Measurements from ENCODE around the gene MPI. TPM values are rescaled to one million over a fixed set of nuclear protein-coding genes. Genes with fewer than 3 reads are reported as not detected.

MPI gene
- total RNA-seq, 2 donors from 2014 or later: 25.4 to 38.2 TPM

DNA sequence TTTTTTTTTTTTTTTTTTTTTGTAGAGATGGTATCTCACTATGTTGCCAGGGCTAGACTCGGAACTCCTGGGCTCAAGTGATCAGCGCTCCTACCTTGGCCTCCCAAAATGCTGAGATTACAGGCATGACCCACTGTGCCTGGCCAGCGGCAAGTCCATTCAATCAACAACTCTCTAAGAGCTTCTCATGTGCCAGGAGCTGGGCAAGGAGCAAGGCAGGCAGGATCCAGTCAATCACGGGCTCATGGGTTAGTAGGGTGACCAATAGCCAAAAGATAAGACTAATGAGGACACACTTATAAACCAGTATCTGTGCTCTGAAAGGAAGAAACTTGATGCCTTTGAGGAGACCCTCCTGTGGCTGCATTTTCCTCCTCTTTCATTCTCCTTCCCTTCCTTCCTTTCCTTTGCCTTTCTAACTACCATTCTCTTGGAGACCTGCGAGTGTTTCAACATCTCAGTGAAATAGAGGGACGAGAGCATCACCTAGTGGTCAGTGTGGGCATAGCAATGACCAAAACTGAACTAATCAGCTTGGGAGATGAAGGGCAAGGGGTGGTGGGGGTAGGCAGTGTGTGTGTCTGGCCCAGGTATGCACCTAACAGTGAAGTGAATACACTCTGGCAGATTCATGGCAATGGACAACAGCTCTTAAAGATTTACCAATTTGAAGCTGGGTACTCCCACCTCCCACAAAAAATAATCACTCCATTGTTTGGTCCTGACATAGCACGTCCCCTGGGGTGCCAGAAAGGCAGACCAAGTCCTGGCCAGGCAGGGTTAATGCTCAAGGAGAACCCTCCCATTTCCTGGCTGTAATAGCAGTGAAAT lies 60.5 kb downstream of the MPI start:
- DNase-seq (peak; percentile 47 to 76 (median 59)), ATAC-seq (peak; percentile 93)
- Mint-ChIP-seq H3K4me1 (peaks cover 3% of the 10 kb centered on the region), H3K36me3 (ENCODE audit: low read depth) (no peaks in the 10 kb centered on the region), H3K27ac (no peak overlapping the region), H3K4me3 (no peak overlapping the region), H3K27me3 (no peaks in the 10 kb centered on the region)
- no peaks in the 10 kb centered on the region for H3K9me3 ChIP-seq (ENCODE audit: control insufficient read depth, low read length, poor library complexity, severe bottlenecking)

DNA sequence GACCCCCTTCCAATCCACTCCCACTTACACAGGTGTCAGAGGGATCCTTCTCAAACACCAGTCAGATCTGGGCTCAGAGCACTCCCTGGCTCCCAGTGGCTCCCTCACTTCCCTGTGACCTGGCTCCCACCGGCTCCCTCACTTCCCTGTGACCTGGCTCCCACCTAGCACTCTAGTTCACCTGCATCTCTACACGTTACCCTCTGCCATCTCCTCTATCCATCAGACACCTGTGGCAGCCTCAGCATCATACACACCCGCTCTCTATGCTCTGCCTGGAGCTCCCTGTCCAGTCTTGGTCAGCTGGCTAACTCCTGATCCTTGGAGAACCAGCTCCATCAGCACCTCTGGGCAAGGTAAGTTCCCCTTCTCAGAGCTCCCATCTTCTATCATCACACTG lies 61.2 kb downstream of the MPI start:
- no peak for ATAC-seq
- H3K27ac Mint-ChIP-seq: no peak overlapping the region

More for the DNA sequence above, 61.2 kb downstream of the MPI start:
- Mint-ChIP-seq H3K4me1 (peaks cover 5% of the 10 kb centered on the region), H3K4me3 (no peak overlapping the region), H3K36me3 (ENCODE audit: low read depth) (no peaks in the 10 kb centered on the region), H3K27me3 (no peaks in the 10 kb centered on the region)
- no peaks in the 10 kb centered on the region for H3K9me3 ChIP-seq (ENCODE audit: control insufficient read depth, low read length, poor library complexity, severe bottlenecking)
- DNase-seq: no peak

Other genes with a start within 250 kb of the MPI start
- gene EDC3, start 194.0 kb upstream of the MPI start, total RNA-seq: 10 to 100 TPM; 18.1 to 24.0 TPM
- under 1 TPM in 1 of 2 donors, not detected in 1; 0.13 TPM for gene CYP1A1, start 164.5 kb upstream of the MPI start, total RNA-seq
- not detected for gene CYP1A2, start 141.2 kb upstream of the MPI start, total RNA-seq
- gene CSK, start 108.0 kb upstream of the MPI start, total RNA-seq: 100 to 1,000 TPM; 188 to 208 TPM
- under 1 TPM; 0.82 to 0.91 TPM for gene LMAN1L, start 77.2 kb upstream of the MPI start, total RNA-seq
- gene CPLX3, start 63.4 kb upstream of the MPI start, total RNA-seq: under 1 TPM in 1 of 2 donors, not detected in 1; 0.20 TPM
- gene ULK3, start 46.9 kb upstream of the MPI start, total RNA-seq: 10 to 100 TPM; 44.6 to 49.0 TPM
- gene SCAMP2, start 16.7 kb upstream of the MPI start, total RNA-seq: 10 to 100 TPM; 84.1 to 86.8 TPM
- 10 to 100 TPM; 47.8 to 65.7 TPM for gene FAM219B, start 16.8 kb downstream of the MPI start, total RNA-seq
- gene COX5A, start 48.0 kb downstream of the MPI start, total RNA-seq: 10 to 100 TPM; 56.1 to 72.9 TPM
- 1 to 10 TPM in 1 of 2 donors, under 1 TPM in 1; 0.99 to 1.3 TPM for gene RPP25, start 66.7 kb downstream of the MPI start, total RNA-seq
- 1 to 10 TPM; 3.9 to 4.3 TPM for gene SCAMP5, start 105.5 kb downstream of the MPI start, total RNA-seq
- 1 to 10 TPM; 8.9 to 9.5 TPM for gene PPCDC, start 133.5 kb downstream of the MPI start, total RNA-seq

Data from T-helper 17 cell (primary cell).